Mesodermal cell (in vitro differentiated cells): Measurements from ENCODE around the gene SLAIN2.
"Not testable (repeated sequence)": the region's sequence is repeated elsewhere in the genome, so short reads cannot be mapped to it uniquely, and the experiment has no call there.

Experiments
- H3K27ac ChIP-seq: 2 replicates; pipeline ENCODE4 v1.7.0; 2013; ENCODE audit warnings: mild to moderate bottlenecking, low read depth, low read length, moderate library complexity; ENCODE audit not compliant: severe bottlenecking
- H3K36me3 ChIP-seq: 2 replicates; pipeline ENCODE4 v1.7.1; 2013; ENCODE audit warnings: mild to moderate bottlenecking, low read length, moderate library complexity; ENCODE audit not compliant: control insufficient read depth, insufficient read depth
- H3K4me1 ChIP-seq: one replicate; pipeline ENCODE4 v1.7.1; 2013; ENCODE audit warnings: mild to moderate bottlenecking, low read length; ENCODE audit not compliant: insufficient read depth, control insufficient read depth, poor library complexity, severe bottlenecking
- H3K4me3 ChIP-seq: 2 replicates; pipeline ENCODE4 v1.7.0; 2013; ENCODE audit warnings: low read length, control low read depth, mild to moderate bottlenecking; ENCODE audit not compliant: insufficient read depth, poor library complexity, severe bottlenecking; ENCODE audit errors: extremely low read depth
- H3K9me3 ChIP-seq: 2 replicates; pipeline ENCODE4 v1.7.1; 2013; ENCODE audit warnings: mild to moderate bottlenecking, low read length, moderate library complexity; ENCODE audit not compliant: control insufficient read depth
- WGBS, 2 experiments: methylation state at CpG; one replicate each; pipeline ENCODE4 v1.1.5; 2013; ENCODE audit warnings: missing lambda C conversion rate in 2 of 2; ENCODE audit not compliant: insufficient coverage in 2 of 2; 5-methylcytosine and 5-hydroxymethylcytosine counted together

The SLAIN2 gene

GRCh38 chr4:48314746-48315145, 26.6 kb upstream of the SLAIN2 start:
- H3K27ac ChIP-seq, H3K9me3 ChIP-seq, H3K4me3 ChIP-seq, H3K4me1 ChIP-seq, H3K36me3 ChIP-seq: not testable (repeated sequence)

GRCh38 chr4:48315728-48316630, 25.4 kb upstream of the SLAIN2 start:
- WGBS, 2 experiments, result 21 to 30% methylated on average over 4 of the region's 7 CpGs
- Histone ChIP-seq H3K9me3 (no peaks in the 10 kb centered on the region), H3K4me3 (no peak overlapping the region)

GRCh38 chr4:48321312-48321711, 20.0 kb upstream of the SLAIN2 start:
- Histone ChIP-seq H3K27ac (no peak overlapping the region), H3K36me3 (no peaks in the 10 kb centered on the region), H3K4me1 (no peaks in the 10 kb centered on the region), H3K9me3 (no peaks in the 10 kb centered on the region), H3K4me3 (no peak overlapping the region)
- WGBS, 2 experiments, result 69 to 90% methylated on average over 2 of the region's 2 CpGs

More at GRCh38 chr4:48315728-48316630, 25.4 kb upstream of the SLAIN2 start:
- no peaks in the 10 kb centered on the region for H3K36me3 ChIP-seq
- H3K27ac ChIP-seq, result no peak overlapping the region
- H3K4me1 ChIP-seq, result peaks cover 2% of the 10 kb centered on the region

DNA sequence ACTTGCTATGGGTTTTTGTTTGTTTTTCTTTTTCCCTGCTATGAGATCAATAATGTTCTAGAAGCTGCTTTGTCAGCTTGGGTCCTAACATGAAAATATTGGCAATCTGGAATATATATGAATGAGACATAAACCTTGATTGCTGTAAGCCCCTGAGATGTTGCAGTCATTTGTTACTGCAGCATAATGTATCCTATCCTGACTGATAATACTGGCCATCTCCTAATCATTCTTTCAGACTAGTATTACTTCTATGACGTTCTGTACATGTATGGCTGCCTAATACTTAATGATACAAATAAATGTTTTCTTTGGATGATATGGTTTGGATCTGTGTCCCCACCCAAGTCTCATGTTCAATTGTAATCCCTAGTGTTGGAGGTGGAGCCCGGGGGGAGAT, 19.3 kb upstream of the SLAIN2 start:
- Histone ChIP-seq H3K9me3 (no peaks in the 10 kb centered on the region), H3K4me1 (no peaks in the 10 kb centered on the region), H3K27ac (no peak overlapping the region), H3K4me3 (no peak overlapping the region), H3K36me3 (no peaks in the 10 kb centered on the region)
- 60% methylated on average over 1 of the region's 2 CpGs; no CpG with 5 or more reads in 1 of the 2 experiments for WGBS, 2 experiments

DNA sequence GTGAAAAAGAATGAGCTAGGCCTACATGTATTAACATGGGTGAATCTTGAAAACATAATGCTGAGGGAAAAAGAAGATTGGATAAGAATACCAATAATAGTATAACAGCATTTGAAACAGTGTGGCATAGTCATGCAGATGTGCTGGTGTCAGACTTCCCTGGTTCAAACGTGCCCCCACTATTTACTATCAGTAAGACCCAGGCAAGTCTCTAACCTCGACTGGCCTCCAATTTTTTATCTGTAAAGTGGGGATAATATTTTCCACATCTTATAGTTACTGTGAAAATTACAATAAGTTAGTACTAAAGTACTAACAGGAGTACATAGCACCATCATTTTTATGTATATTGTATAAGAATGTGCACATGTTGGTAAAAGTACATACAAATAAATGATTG, 17.0 kb upstream of the SLAIN2 start:
- WGBS, 2 experiments, result no CpG with 5 or more reads among the region's 2 CpGs
- no peaks in the 10 kb centered on the region for H3K36me3 ChIP-seq
- H3K4me3 ChIP-seq, result no peak overlapping the region
- H3K4me1 ChIP-seq, result no peaks in the 10 kb centered on the region
- H3K9me3 ChIP-seq, result no peaks in the 10 kb centered on the region
- H3K27ac ChIP-seq, result no peak overlapping the region

- Histone ChIP-seq H3K4me1 (peaks cover 10% of the 10 kb centered on the region), H3K36me3 (no peaks in the 10 kb centered on the region), H3K9me3 (no peaks in the 10 kb centered on the region), H3K27ac (no peak overlapping the region), H3K4me3 (no peak overlapping the region)
- no CpG with 5 or more reads among the region's 1 CpG for WGBS, 2 experiments
Measured at GRCh38 chr4:48329193-48329592, 12.1 kb upstream of the SLAIN2 start.

DNA sequence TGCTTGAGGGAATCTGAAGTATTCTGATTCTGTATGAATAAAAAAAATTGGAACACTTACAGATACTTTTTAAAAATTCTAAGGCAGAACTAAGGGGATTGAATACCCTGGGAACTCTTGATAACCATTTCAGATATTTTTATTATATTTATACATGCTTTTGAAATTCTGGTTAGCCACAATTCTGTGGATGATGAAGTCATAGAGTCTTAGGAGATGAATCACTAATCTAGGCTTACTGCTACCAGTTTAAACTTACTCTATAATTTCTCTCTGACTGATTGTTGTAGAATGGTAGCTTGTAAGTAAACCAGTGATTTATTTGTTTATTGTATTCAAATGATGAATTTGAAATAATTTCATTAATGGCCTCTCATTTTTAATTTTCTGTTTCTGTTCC, 11.4 kb upstream of the SLAIN2 start:
- Histone ChIP-seq H3K4me3 (no peak overlapping the region), H3K9me3 (no peaks in the 10 kb centered on the region), H3K27ac (peak overlapping the region; percentile 6)

GRCh38 chr4:48331577-48332330, 9.6 kb upstream of the SLAIN2 start:
- H3K27ac ChIP-seq, result no peak overlapping the region
- WGBS, 2 experiments, result 92 to 93% methylated on average over 7 to 8 of the region's 9 CpGs

More for the DNA sequence above, 11.4 kb upstream of the SLAIN2 start:
- Histone ChIP-seq H3K4me1 (peaks cover 10% of the 10 kb centered on the region), H3K36me3 (no peaks in the 10 kb centered on the region)

DNA sequence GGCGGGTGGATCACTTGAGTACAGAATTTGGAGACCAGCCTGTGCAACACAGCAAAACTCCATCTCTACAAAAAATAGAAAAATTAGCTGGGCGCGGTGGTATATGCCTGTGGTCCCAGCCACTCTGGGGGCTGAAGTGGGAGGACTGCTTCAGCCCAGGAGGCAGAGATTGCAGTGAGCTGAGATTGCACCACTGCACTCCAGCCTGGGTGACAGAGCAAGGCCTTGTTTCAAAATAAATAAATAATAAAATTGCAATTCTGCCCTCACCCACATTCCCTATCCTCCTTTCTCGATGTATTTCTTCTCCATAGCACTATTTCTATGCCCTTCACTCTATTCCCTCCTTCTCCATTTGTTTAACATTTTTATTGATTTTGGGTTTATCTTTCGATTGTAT, 8.7 kb upstream of the SLAIN2 start:
- no peak overlapping the region for H3K4me3 ChIP-seq
- peaks cover 3% of the 10 kb centered on the region for H3K36me3 ChIP-seq
- 86 to 89% methylated on average over 3 of the region's 5 CpGs for WGBS, 2 experiments
- H3K4me1 ChIP-seq, result peaks cover 10% of the 10 kb centered on the region
- no peak overlapping the region for H3K27ac ChIP-seq
- no peaks in the 10 kb centered on the region for H3K9me3 ChIP-seq

More at GRCh38 chr4:48331577-48332330, 9.6 kb upstream of the SLAIN2 start:
- no peaks in the 10 kb centered on the region for H3K9me3 ChIP-seq
- H3K36me3 ChIP-seq, result peaks cover 3% of the 10 kb centered on the region
- no peak overlapping the region for H3K4me3 ChIP-seq
- H3K4me1 ChIP-seq, result peaks cover 10% of the 10 kb centered on the region

DNA sequence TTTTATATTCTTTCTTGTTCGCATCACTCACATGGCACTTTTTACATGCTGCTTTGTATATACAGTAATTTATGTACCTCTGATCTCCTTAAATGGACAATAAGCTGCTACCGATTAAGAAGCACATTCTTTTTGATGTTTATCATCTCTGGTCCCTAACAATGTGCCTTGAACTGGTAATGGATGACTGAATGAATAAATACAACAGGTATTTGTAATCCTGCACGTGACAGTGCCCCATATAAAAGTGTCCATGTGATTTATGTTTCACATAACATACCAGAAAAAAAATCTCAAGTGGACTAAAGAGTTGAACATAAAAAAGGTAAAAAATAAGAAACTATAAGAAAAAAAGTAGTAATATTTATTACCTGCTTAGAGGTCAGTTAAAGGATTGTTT, 7.7 kb upstream of the SLAIN2 start:
- H3K9me3 ChIP-seq, result no peaks in the 10 kb centered on the region
- H3K36me3 ChIP-seq, result peaks cover 3% of the 10 kb centered on the region
- H3K27ac ChIP-seq, result no peak overlapping the region
- H3K4me3 ChIP-seq, result no peak overlapping the region
- peaks cover 13% of the 10 kb centered on the region for H3K4me1 ChIP-seq
- 67 to 100% methylated on average over 1 of the region's 3 CpGs for WGBS, 2 experiments

DNA sequence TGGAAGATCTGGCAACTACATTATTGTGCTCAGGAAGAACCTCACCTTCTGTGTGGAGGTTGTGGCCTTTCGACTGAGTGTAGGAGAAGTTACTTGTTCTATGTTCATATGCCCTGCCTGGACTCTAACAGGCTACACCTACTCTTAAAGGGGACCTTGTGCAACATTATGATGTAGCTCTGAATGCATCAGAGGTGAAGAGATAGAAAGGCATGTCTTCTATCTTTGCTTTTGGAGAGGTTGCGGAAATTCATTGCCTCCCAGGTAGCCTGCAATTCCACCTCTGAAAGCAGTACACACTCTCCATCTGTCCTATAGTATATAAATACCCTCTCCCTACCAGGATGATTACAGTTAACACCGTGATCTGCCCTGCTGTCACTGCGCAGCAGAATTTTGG, 7.1 kb upstream of the SLAIN2 start:
- Histone ChIP-seq H3K4me1 (peaks cover 13% of the 10 kb centered on the region), H3K27ac (no peak overlapping the region), H3K4me3 (no peak overlapping the region), H3K9me3 (no peaks in the 10 kb centered on the region), H3K36me3 (peaks cover 3% of the 10 kb centered on the region)
- 72 to 100% methylated on average over 1 to 2 of the region's 4 CpGs for WGBS, 2 experiments
